ENCODE measurements around the gene HVCN1. TPM values are rescaled to one million over a fixed set of nuclear protein-coding genes. Genes with fewer than 3 reads are reported as not detected.

HVCN1 gene
- total RNA-seq, 1 donor from 2014 or later: 18.0 TPM

- DNase-seq: no peak
- H3K27ac Mint-ChIP-seq: no peak overlapping the region
- H3K9me3 Mint-ChIP-seq: no peaks in the 10 kb centered on the region
- H3K36me3 Mint-ChIP-seq (ENCODE audit: low read depth): peaks cover 3% of the 10 kb centered on the region
- intact Hi-C loops (cut with micrococcal nuclease): no loop called here
- H3K4me3 Mint-ChIP-seq: no peak overlapping the region
- H3K27me3 Mint-ChIP-seq: no peaks in the 10 kb centered on the region
- H3K4me1 Mint-ChIP-seq: peaks cover 23% of the 10 kb centered on the region
Observed at GRCh38 chr12:110639336-110640141, 49.4 kb downstream of the HVCN1 start.

- no peak overlapping the region for H3K4me3 Mint-ChIP-seq
- peaks cover 23% of the 10 kb centered on the region for H3K4me1 Mint-ChIP-seq
- H3K27me3 Mint-ChIP-seq: no peaks in the 10 kb centered on the region
- no peak for DNase-seq
- H3K36me3 Mint-ChIP-seq (ENCODE audit: low read depth): peaks cover 3% of the 10 kb centered on the region
- no peak overlapping the region for H3K27ac Mint-ChIP-seq
- intact Hi-C loops (cut with micrococcal nuclease): no loop called here
- no peaks in the 10 kb centered on the region for H3K9me3 Mint-ChIP-seq
Observed at GRCh38 chr12:110638796-110639195, 50.1 kb downstream of the HVCN1 start.

DNA sequence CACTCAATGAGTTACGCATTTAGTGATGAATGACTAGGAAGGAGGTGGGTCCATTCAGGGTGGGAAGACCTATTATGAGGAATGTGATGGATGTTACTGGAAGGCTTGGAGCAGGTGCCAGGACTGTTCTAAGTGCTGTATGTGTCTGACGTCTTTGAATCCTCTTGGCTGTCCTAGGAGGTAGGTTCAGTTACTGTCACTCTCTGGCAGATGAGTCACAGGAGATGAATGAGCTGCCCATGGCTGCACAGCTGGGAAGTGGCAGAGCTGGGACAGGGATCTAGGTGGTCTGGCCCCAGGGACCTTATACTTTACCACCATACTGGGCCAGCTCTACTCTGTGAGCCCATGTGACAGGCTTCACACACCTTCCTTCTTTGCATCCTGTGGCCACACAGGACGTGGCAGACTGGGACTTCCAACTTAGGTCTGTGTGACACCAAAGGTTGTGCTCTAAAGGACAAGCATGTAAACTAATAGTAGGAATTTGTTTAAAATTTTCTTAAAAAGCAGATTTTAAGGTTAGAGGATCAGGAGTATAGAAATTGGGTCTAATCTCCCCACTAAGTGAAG, 51.0 kb downstream of the HVCN1 start:
- peaks cover 23% of the 10 kb centered on the region for H3K4me1 Mint-ChIP-seq
- intact Hi-C loops (cut with micrococcal nuclease): no loop called here
- H3K4me3 Mint-ChIP-seq: no peak overlapping the region
- H3K36me3 Mint-ChIP-seq (ENCODE audit: low read depth): peaks cover 3% of the 10 kb centered on the region
- no peak for DNase-seq
- no peaks in the 10 kb centered on the region for H3K9me3 Mint-ChIP-seq
- peak overlapping the region; percentile 22 for H3K27ac Mint-ChIP-seq
- no peaks in the 10 kb centered on the region for H3K27me3 Mint-ChIP-seq

- intact Hi-C loops (cut with micrococcal nuclease): no loop called here
Observed at GRCh38 chr12:110636516-110636915, 52.4 kb downstream of the HVCN1 start.

DNA sequence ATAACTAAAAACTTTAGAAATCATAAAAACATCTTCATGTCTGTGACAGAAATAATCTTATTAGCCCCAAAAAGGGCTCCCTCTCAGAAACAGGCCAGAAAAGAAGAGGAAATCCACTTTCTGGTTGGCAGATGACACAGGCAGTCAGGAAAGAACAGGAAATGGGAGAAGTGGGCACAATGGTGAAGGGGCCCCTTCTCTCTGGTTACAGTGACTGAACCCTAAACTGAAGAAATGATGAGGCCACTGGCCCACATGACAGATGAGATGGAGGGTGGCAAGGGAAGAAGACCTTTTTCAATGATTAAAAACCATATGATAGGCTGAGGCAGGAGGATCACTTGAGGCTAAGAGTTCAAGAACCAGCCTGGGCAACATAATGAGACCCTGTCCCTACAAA, 53.9 kb downstream of the HVCN1 start:
- no peak for DNase-seq
- intact Hi-C loops (cut with micrococcal nuclease): no loop called here
- Mint-ChIP-seq H3K27me3 (no peaks in the 10 kb centered on the region), H3K4me3 (no peak overlapping the region), H3K27ac (no peak overlapping the region), H3K9me3 (no peaks in the 10 kb centered on the region), H3K4me1 (peaks cover 22% of the 10 kb centered on the region), H3K36me3 (ENCODE audit: low read depth) (peaks cover 3% of the 10 kb centered on the region)

More at GRCh38 chr12:110636516-110636915, 52.4 kb downstream of the HVCN1 start:
- H3K27ac Mint-ChIP-seq: no peak overlapping the region
- H3K4me1 Mint-ChIP-seq: peaks cover 24% of the 10 kb centered on the region
- DNase-seq: no peak
- H3K4me3 Mint-ChIP-seq: no peak overlapping the region
- H3K27me3 Mint-ChIP-seq: no peaks in the 10 kb centered on the region
- H3K36me3 Mint-ChIP-seq (ENCODE audit: low read depth): peaks cover 3% of the 10 kb centered on the region
- no peaks in the 10 kb centered on the region for H3K9me3 Mint-ChIP-seq

GRCh38 chr12:110627500-110628195, 61.3 kb downstream of the HVCN1 start:
- H3K9me3 Mint-ChIP-seq: no peaks in the 10 kb centered on the region
- intact Hi-C loops (cut with micrococcal nuclease): no loop called here
- H3K4me1 Mint-ChIP-seq: peaks cover 3% of the 10 kb centered on the region
- no peak overlapping the region for H3K27ac Mint-ChIP-seq
- H3K36me3 Mint-ChIP-seq (ENCODE audit: low read depth): peaks cover 4% of the 10 kb centered on the region
- no peak for DNase-seq
- H3K27me3 Mint-ChIP-seq: no peaks in the 10 kb centered on the region
- no peak overlapping the region for H3K4me3 Mint-ChIP-seq

GRCh38 chr12:110622582-110622981, 66.3 kb downstream of the HVCN1 start:
- Mint-ChIP-seq H3K4me1 (peaks cover 6% of the 10 kb centered on the region), H3K36me3 (ENCODE audit: low read depth) (no peaks in the 10 kb centered on the region), H3K27ac (no peak overlapping the region), H3K9me3 (no peaks in the 10 kb centered on the region), H3K4me3 (no peak overlapping the region), H3K27me3 (no peaks in the 10 kb centered on the region)
- intact Hi-C loops (cut with micrococcal nuclease): no loop called here
- no peak for DNase-seq

- H3K36me3 Mint-ChIP-seq (ENCODE audit: low read depth): no peaks in the 10 kb centered on the region
- intact Hi-C loops (cut with micrococcal nuclease): loop anchor here (1.0 to 2.0 kb wide), 8 partner anchors 27 to 207 kb away; partner anchors contain the start of gene HVCN1
- DNase-seq: peak; percentile 68
- H3K9me3 Mint-ChIP-seq: no peaks in the 10 kb centered on the region
- H3K4me1 Mint-ChIP-seq: peaks cover 8% of the 10 kb centered on the region
- H3K27me3 Mint-ChIP-seq: no peaks in the 10 kb centered on the region
- peak overlapping the region; percentile 51 for H3K4me3 Mint-ChIP-seq
- peak overlapping the region; percentile 80 for H3K27ac Mint-ChIP-seq
Observed at GRCh38 chr12:110619534-110619953, 69.4 kb downstream of the HVCN1 start.

GRCh38 chr12:110616471-110617115, 72.3 kb downstream of the HVCN1 start:
- Mint-ChIP-seq H3K27me3 (no peaks in the 10 kb centered on the region), H3K4me3 (no peak overlapping the region), H3K27ac (no peak overlapping the region), H3K36me3 (ENCODE audit: low read depth) (no peaks in the 10 kb centered on the region), H3K4me1 (peaks cover 11% of the 10 kb centered on the region), H3K9me3 (no peaks in the 10 kb centered on the region)
- intact Hi-C loops (cut with micrococcal nuclease): no loop called here
- no peak for DNase-seq

DNA sequence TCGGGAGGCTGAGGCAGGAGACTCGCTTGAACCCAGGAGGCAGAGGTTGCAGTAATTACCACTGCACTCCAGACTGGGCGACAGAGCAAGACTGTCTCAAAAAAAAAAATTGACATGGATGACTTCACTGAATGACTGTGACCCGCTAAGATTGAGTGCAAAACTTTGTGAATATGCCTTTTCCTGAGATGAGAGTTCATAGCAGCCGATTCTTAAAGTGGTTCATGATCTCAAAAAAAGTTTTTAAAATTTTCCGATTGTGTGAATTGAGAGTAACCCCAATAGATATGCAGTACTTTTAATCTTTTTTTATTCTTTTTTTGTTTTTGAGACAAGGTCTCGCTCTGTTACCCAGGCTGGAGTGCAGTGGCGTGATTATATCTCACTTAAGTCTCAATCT, 73.7 kb downstream of the HVCN1 start:
- Mint-ChIP-seq H3K4me1 (peaks cover 15% of the 10 kb centered on the region), H3K9me3 (no peaks in the 10 kb centered on the region), H3K36me3 (ENCODE audit: low read depth) (no peaks in the 10 kb centered on the region), H3K27me3 (no peaks in the 10 kb centered on the region), H3K4me3 (peak overlapping the region; percentile 49), H3K27ac (peak overlapping the region; percentile 29)
- intact Hi-C loops (cut with micrococcal nuclease): no loop called here
- DNase-seq: no peak

GRCh38 chr12:110613771-110614684, 74.9 kb downstream of the HVCN1 start, which contains the start of gene TCTN1:
Gene TCTN1 (plus strand): TSS chr12:110614129. CDS start chr12:110614183, 54 bp downstream.
- intact Hi-C loops (cut with micrococcal nuclease): no loop called here
- Mint-ChIP-seq H3K9me3 (no peaks in the 10 kb centered on the region), H3K4me3 (peak within 1 kb of the TSS; percentile 85), H3K36me3 (ENCODE audit: low read depth) (no peaks in the 10 kb centered on the region), H3K27me3 (no peaks in the 10 kb centered on the region), H3K4me1 (peaks cover 10% of the 10 kb centered on the region), H3K27ac (peak within 1 kb of the TSS; percentile 83)
- DNase-seq: peak; percentile 100

- DNase-seq: no peak
- H3K9me3 Mint-ChIP-seq: no peaks in the 10 kb centered on the region
- peak overlapping the region; percentile 83 for H3K27ac Mint-ChIP-seq
- H3K36me3 Mint-ChIP-seq (ENCODE audit: low read depth): no peaks in the 10 kb centered on the region
- peaks cover 10% of the 10 kb centered on the region for H3K4me1 Mint-ChIP-seq
- intact Hi-C loops (cut with micrococcal nuclease): no loop called here
- H3K4me3 Mint-ChIP-seq: peak overlapping the region; percentile 85
- H3K27me3 Mint-ChIP-seq: no peaks in the 10 kb centered on the region
Observed at GRCh38 chr12:110613071-110613770, 75.7 kb downstream of the HVCN1 start.
